Lung (tissue), 12 donors: Measurements from ENCODE around the gene PIWIL1. TPM values are rescaled to one million over a fixed set of nuclear protein-coding genes. Genes with fewer than 3 reads are reported as not detected.

Source experiments
- ATAC-seq: fragments of 200-7000 bp; cut with Tn5 transposase; one replicate; pipeline ENCODE4 v1.9.1; 2020; ENCODE audit warnings: moderate number of reproducible peaks; ENCODE audit not compliant: insufficient read depth, low FRiP score
- DNase-seq, 3 donors: peaks; one replicate each; pipeline ENCODE4 v3.0.0-alpha.2; 2013 to 2017
- H3K27ac ChIP-seq, 2 donors: one replicate each; pipeline ENCODE4 v1.5.1; 2013; ENCODE audit warnings: mild to moderate bottlenecking in 2 of 2, moderate library complexity in 2 of 2, control low read depth in 1 of 2, inconsistent platforms in 1 of 2, low read depth in 1 of 2, low read length in 1 of 2
- H3K27me3 ChIP-seq, 3 donors: one replicate each; pipeline ENCODE4 v1.5.1; 2013; ENCODE audit warnings: low read length in 2 of 3; ENCODE audit not compliant: control insufficient read depth in 3 of 3, insufficient read depth in 3 of 3
- H3K36me3 ChIP-seq, 4 donors: one replicate each; pipeline ENCODE4 v1.5.1; 2013; ENCODE audit warnings: low read length in 4 of 4, mild to moderate bottlenecking in 1 of 4, moderate library complexity in 1 of 4; ENCODE audit not compliant: control insufficient read depth in 4 of 4, insufficient read depth in 4 of 4
- H3K4me1 ChIP-seq, 5 donors: one replicate each; pipeline ENCODE4 v1.5.1; 2013; ENCODE audit warnings: low read length in 5 of 5, mild to moderate bottlenecking in 2 of 5, moderate library complexity in 1 of 5; ENCODE audit not compliant: control insufficient read depth in 5 of 5, insufficient read depth in 5 of 5
- H3K4me3 ChIP-seq: one replicate; pipeline ENCODE4 v1.5.1; 2013; ENCODE audit warnings: mild to moderate bottlenecking, control low read depth, moderate library complexity
- H3K9ac ChIP-seq, 2 donors: one replicate each; pipeline ENCODE4 v1.5.1; 2013; ENCODE audit warnings: low read length in 2 of 2, control low read depth in 1 of 2; ENCODE audit not compliant: insufficient read depth in 1 of 2
- H3K9me3 ChIP-seq, 4 donors: one replicate each; pipeline ENCODE4 v1.5.1; 2013; ENCODE audit warnings: low read length in 3 of 4, mild to moderate bottlenecking in 1 of 4, moderate library complexity in 1 of 4; ENCODE audit not compliant: control insufficient read depth in 4 of 4, insufficient read depth in 3 of 4
- WGBS, 2 donors: extraction: QIAGEN DNeasy Blood & Tissue Kit; methylation state at CpG; one replicate each; pipeline ENCODE4 v1.1.7; 2013; 5-methylcytosine and 5-hydroxymethylcytosine counted together
- polyA plus RNA-seq, 2 donors: library from polyadenylated mRNA; stranded (reverse); fragments of 200-250 nt; gene quantifications; one replicate each; pipeline ENCODE4 v1.2.1, GENCODE V29; 2013
- total RNA-seq, 2 donors: library from RNA; depleted of rRNA in 1 of 2; stranded (reverse); fragments of >200 nt in 1 of 2; gene quantifications; one replicate each; pipeline ENCODE4 v1.2.1, GENCODE V29; 2014 to 2021
- TF ChIP-seq, protein P1 (sequence below): IDR thresholded peaks from 2 replicates; pipeline ENCODE4 v1.5.1; 2012; ENCODE audit warnings: mild to moderate bottlenecking; ENCODE audit errors: control extremely low read depth, extremely low read depth
- donor health status: control.
- donor health status: control.
- donor health status: Bipolar disorder and iron deficiency.
- donor health status: healthy.
- donor health status: DM: yes; HTN: yes; CAD: no.

Gene PIWIL1
- total and polyA plus RNA-seq, 4 donors = not detected

DNA sequence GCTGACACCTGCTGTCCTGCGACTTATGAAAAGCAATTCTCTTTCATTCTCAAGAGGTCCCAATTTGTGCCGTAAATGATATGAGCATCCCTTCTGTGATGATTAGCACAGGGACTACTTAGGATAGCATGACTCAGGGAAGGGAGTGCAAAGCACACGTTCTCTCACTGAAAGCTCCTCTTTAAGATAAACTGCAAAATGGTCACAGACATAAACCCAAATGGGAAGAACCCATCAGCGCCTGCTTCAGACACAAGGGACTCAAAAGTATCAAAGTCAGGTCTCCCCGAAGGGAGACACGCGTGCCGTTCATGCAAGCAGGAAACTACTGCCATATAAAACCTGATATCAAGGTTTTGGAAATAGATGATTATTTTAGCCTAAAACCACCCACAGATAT, 33.9 kb upstream of the PIWIL1 start:
- no peak overlapping the region for H3K4me3 ChIP-seq
- no peak overlapping the region for H3K9ac ChIP-seq
- no peak for DNase-seq
- no peak overlapping the region for H3K27ac ChIP-seq
- peaks cover 0 to 6% (median 0%) of the 10 kb centered on the region in 3 donors for H3K27me3 ChIP-seq
- TF ChIP-seq, protein P1, sequence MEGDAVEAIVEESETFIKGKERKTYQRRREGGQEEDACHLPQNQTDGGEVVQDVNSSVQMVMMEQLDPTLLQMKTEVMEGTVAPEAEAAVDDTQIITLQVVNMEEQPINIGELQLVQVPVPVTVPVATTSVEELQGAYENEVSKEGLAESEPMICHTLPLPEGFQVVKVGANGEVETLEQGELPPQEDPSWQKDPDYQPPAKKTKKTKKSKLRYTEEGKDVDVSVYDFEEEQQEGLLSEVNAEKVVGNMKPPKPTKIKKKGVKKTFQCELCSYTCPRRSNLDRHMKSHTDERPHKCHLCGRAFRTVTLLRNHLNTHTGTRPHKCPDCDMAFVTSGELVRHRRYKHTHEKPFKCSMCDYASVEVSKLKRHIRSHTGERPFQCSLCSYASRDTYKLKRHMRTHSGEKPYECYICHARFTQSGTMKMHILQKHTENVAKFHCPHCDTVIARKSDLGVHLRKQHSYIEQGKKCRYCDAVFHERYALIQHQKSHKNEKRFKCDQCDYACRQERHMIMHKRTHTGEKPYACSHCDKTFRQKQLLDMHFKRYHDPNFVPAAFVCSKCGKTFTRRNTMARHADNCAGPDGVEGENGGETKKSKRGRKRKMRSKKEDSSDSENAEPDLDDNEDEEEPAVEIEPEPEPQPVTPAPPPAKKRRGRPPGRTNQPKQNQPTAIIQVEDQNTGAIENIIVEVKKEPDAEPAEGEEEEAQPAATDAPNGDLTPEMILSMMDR = no peak
- WGBS, 2 donors = 83 to 89% methylated on average over 8 of the region's 8 CpGs
- H3K9me3 ChIP-seq = peaks cover 0 to 3% (median under 1%) of the 10 kb centered on the region in 4 donors
- no peaks in the 10 kb centered on the region for H3K4me1 ChIP-seq
- H3K36me3 ChIP-seq = no peaks in the 10 kb centered on the region
- ATAC-seq = no peak

DNA sequence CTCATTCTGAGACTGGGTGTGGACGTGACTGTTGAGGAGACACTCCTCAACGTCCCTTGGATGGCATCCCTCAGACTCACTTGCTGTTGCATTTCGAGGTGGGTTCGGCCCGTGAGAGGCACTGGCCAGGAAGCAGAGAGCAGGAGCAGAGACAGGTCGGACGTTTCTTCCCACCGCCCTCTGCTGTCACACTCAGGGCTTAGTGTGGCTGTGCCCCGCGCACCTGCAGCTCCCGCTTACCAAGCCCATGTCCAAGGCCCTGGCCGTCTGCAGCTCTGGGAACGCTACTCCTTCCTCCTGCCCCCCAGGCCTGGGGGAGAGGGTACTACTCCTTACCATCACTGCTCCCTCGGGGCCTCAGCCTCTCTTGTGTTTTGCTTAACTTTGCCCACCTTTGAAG, 29.8 kb upstream of the PIWIL1 start:
- no peak overlapping the region for H3K27ac ChIP-seq
- H3K9me3 ChIP-seq = peaks cover 0 to 4% (median 0%) of the 10 kb centered on the region in 4 donors
- 83 to 92% methylated on average over 14 of the region's 14 CpGs for WGBS, 2 donors
- no peak overlapping the region for H3K4me3 ChIP-seq
- no peaks in the 10 kb centered on the region for H3K36me3 ChIP-seq
- no peaks in the 10 kb centered on the region for H3K4me1 ChIP-seq
- TF ChIP-seq, protein P1 = no peak
- no peak overlapping the region for H3K9ac ChIP-seq
- no peak for DNase-seq
- ATAC-seq = no peak
- peaks cover 0 to 6% (median 0%) of the 10 kb centered on the region in 3 donors for H3K27me3 ChIP-seq

DNA sequence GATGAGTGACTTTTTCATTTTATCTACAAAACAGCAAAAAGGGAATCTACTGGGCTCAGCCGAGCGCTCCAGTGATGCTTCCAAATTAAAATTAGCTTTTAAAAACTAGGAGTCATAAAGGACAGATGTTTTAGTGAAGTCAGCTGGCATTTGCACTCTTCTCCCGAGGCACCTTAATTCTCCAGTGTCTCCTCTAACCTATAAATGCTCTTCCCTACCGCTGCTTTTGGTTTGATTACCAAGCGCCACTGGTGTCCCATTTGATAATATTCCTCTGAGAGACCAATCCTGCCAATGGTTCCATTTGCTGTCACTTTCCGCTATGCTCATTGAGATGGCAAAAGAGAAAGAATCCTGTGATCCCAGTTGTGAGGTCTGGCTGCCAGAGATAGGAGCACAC, 29.3 kb upstream of the PIWIL1 start:
- TF ChIP-seq, protein P1 = no peak
- ATAC-seq (no peak), DNase-seq (no peak)
- H3K4me3 ChIP-seq = no peak overlapping the region
- peaks cover 0 to 3% (median 0%) of the 10 kb centered on the region in 3 donors for H3K27me3 ChIP-seq
- H3K4me1 ChIP-seq = no peaks in the 10 kb centered on the region
- peaks cover 0 to 7% (median 0%) of the 10 kb centered on the region in 4 donors for H3K9me3 ChIP-seq
- no peaks in the 10 kb centered on the region for H3K36me3 ChIP-seq
- no peak overlapping the region for H3K27ac ChIP-seq
- H3K9ac ChIP-seq = no peak overlapping the region
- WGBS, 2 donors = 92 to 96% methylated on average over 6 of the region's 6 CpGs

DNA sequence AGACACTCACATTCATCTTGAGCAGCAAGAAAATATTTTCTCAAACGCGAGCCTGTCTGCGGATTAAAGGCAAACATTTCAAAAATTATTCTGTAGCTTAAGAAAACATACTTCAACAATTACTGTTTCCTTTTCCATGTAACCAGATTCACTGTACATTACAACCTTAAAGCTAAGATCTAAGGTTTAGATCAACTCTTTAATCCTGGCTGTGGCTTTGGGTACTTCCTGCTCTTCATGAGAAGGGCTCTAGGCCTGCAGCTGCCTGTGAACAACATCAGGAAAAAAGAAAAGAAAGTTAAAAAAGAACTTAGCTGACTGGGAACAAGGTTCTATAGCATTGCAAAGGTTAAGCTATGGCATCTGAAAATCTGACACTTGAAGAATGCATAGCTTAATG, 21.4 kb upstream of the PIWIL1 start:
- DNase-seq = peak in 1 of 3 donors; percentile 28
- ATAC-seq = no peak
- H3K36me3 ChIP-seq = no peaks in the 10 kb centered on the region
- H3K4me3 ChIP-seq = no peak overlapping the region
- H3K27ac ChIP-seq = no peak overlapping the region
- no peaks in the 10 kb centered on the region for H3K27me3 ChIP-seq
- H3K9me3 ChIP-seq = peaks cover 0 to 14% (median 0%) of the 10 kb centered on the region in 4 donors
- 60 to 65% methylated on average over 3 of the region's 3 CpGs for WGBS, 2 donors
- TF ChIP-seq, protein P1 = no peak
- no peak overlapping the region for H3K9ac ChIP-seq
- H3K4me1 ChIP-seq = peaks cover 0 to 9% (median 0%) of the 10 kb centered on the region in 5 donors
